ENCODE data around the gene PTPRO. TPM values are rescaled to one million over a fixed set of nuclear protein-coding genes. Genes with fewer than 3 reads are reported as not detected.

The PTPRO gene
- total RNA-seq, 1 experiment from 2014 or later = not detected

DNA sequence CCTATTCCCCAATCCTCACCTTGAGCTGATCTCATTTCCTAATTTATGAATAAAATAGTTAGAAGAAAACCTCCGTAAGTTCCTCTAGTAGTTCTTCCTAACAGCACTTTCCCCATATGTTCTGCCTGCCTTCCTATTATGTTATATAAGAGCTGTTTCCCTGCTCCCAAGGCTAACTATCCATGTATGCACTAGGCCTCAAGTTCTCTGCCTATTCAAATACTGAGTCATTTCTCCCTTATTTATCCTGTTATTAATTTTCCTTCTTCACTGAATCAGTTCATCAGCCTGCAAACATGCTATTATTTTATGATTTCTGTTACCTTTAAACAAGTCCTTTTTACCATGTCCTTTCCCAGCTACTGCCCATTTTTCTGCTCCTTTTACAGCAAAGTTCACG is 302.8 kb downstream of the PTPRO start:
- peaks cover 6% of the 10 kb centered on the region; the same call in 1 of the 2 replicates for H3K36me3 ChIP-seq (ENCODE audit: low read depth, low read length)
- no peaks in the 10 kb centered on the region for H3K27me3 ChIP-seq (ENCODE audit: low read length)
- peak overlapping the region; percentile 92 for H3K27ac ChIP-seq (ENCODE audit: low read length)
- no peaks in the 10 kb centered on the region for H4K20me1 ChIP-seq (ENCODE audit: low read length)
- H2AFZ ChIP-seq (ENCODE audit: low read length) = no peak overlapping the region
- peak overlapping the region; percentile 32; the same call in 1 of the 2 replicates for H3K4me2 ChIP-seq (ENCODE audit: low read length)
- H3K4me3 ChIP-seq (ENCODE audit: low read length) = no peak overlapping the region
- peaks cover 39% of the 10 kb centered on the region for H3K4me1 ChIP-seq (ENCODE audit: insufficient read depth, low read length)
- peaks cover 4% of the 10 kb centered on the region for H3F3A ChIP-seq (ENCODE audit: low read length, unreplicated experiment)
- intact Hi-C loops (cut with micrococcal nuclease) = loop anchor here (5.0 kb wide), 1 partner anchor 33 kb away; no protein-coding TSS in a partner anchor
- H3K79me2 ChIP-seq (ENCODE audit: low read length) = no peaks in the 10 kb centered on the region
- CTCF ChIA-PET = no interaction called here
- DNase-seq (peak; percentile 57), ATAC-seq (peak; percentile 62)
- POLR2A ChIA-PET (ENCODE audit: unreplicated experiment) = no interaction called here
- H3K9me3 ChIP-seq (ENCODE audit: low read length) = no peaks in the 10 kb centered on the region
- no TSS peak for BruUV-seq (replicated peaks)
- H3K9ac ChIP-seq (ENCODE audit: low read length) = peak overlapping the region; percentile 68
- H3K9me2 ChIP-seq (replicated peaks; ENCODE audit: low read length) = no peaks in the 10 kb centered on the region
- TF ChIP-seq, protein P1, sequence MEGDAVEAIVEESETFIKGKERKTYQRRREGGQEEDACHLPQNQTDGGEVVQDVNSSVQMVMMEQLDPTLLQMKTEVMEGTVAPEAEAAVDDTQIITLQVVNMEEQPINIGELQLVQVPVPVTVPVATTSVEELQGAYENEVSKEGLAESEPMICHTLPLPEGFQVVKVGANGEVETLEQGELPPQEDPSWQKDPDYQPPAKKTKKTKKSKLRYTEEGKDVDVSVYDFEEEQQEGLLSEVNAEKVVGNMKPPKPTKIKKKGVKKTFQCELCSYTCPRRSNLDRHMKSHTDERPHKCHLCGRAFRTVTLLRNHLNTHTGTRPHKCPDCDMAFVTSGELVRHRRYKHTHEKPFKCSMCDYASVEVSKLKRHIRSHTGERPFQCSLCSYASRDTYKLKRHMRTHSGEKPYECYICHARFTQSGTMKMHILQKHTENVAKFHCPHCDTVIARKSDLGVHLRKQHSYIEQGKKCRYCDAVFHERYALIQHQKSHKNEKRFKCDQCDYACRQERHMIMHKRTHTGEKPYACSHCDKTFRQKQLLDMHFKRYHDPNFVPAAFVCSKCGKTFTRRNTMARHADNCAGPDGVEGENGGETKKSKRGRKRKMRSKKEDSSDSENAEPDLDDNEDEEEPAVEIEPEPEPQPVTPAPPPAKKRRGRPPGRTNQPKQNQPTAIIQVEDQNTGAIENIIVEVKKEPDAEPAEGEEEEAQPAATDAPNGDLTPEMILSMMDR (conservative IDR thresholded peaks at IDR 0.05; ENCODE audit: low read depth, low read length) = no peak
- TF ChIP-seq EZH2 (IDR thresholded peaks at IDR 0.05; ENCODE audit: low read length, unreplicated experiment) = no peak
- TF ChIP-seq EZH2phosphoT487 (IDR thresholded peaks at IDR 0.05; ENCODE audit: borderline replicate concordance, low read length) = no peak

DNA sequence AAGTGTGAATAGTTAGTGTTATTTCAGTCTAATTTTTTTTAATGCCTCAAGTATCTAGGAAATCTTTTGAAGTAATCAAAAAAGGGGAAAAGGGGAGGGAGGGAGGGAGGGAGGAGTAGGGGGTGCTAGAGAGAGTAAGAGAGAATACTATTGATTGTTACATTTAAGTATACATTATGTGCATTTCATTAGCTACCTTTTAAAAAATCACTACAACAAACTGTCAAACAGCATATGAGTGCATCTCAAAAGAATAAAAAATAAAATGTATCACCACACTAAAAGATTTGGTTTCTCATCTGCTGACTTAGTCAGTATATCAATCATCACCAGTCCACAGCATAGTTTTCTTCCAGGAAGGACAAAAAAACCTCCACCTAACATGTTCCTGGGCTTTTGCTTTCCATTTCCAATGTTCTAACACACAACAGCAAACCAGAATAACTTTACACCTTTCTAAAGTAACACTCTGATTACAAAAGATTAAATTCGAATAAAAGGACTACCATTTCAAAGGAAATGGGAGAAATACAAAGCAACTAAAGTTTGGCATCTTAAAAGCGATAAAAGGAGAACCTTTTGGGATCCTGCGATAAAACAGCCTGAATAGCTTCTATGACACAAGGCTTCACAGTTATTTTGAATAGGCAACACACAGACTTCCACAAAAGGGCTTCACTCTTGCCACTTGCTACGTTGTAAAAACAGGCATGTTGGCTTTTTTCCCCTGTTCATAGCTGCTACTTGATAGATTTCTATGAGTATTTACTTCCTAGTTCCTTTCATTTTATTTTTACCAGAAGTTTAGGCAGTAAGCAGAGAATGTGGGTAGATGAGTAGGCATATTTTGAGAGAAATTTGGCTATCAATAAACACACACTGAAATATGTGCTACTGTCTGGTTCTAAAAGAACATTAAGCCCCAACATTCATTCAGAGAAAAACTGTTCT is 306.0 kb downstream of the PTPRO start:
- Histone ChIP-seq H4K20me1 (ENCODE audit: low read length) (no peaks in the 10 kb centered on the region), H3K4me1 (ENCODE audit: insufficient read depth, low read length) (peaks cover 59% of the 10 kb centered on the region), H3K79me2 (ENCODE audit: low read length) (no peaks in the 10 kb centered on the region), H3K9ac (ENCODE audit: low read length) (peak overlapping the region; percentile 99), H3K9me2 (replicated peaks; ENCODE audit: low read length) (no peaks in the 10 kb centered on the region), H3K4me3 (ENCODE audit: low read length) (no peak overlapping the region), H3K4me2 (ENCODE audit: low read length) (peak overlapping the region; percentile 53), H3K36me3 (ENCODE audit: low read depth, low read length) (peaks cover 10% of the 10 kb centered on the region; the same call in 1 of the 2 replicates), H3K9me3 (ENCODE audit: low read length) (no peaks in the 10 kb centered on the region), H2AFZ (ENCODE audit: low read length) (no peak overlapping the region), H3K27ac (ENCODE audit: low read length) (peak overlapping the region; percentile 100), H3F3A (ENCODE audit: low read length, unreplicated experiment) (peaks cover 4% of the 10 kb centered on the region), H3K27me3 (ENCODE audit: low read length) (no peaks in the 10 kb centered on the region)
- TF ChIP-seq EZH2phosphoT487 (IDR thresholded peaks at IDR 0.05; ENCODE audit: borderline replicate concordance, low read length) (no peak), EZH2 (IDR thresholded peaks at IDR 0.05; ENCODE audit: low read length, unreplicated experiment) (no peak)
- TF ChIP-seq, protein P1 (conservative IDR thresholded peaks at IDR 0.05; ENCODE audit: low read depth, low read length) = no peak
- no peak for DNase-seq
- no TSS peak for BruUV-seq (replicated peaks)
- ChIA-PET CTCF (no interaction called here), POLR2A (ENCODE audit: unreplicated experiment) (no interaction called here)
- intact Hi-C loops (cut with micrococcal nuclease) = loop anchor here (2.0 to 5.0 kb wide), 2 partner anchors 27 to 36 kb away; no protein-coding TSS in a partner anchor
- no peak for ATAC-seq
